Mesenchymal stem cell (in vitro differentiated cells and primary cell): ENCODE results near the gene DIPK1A.

Experiments
- DNase-seq: peaks from one replicate; pipeline ENCODE4 v3.0.0-alpha.2; 2013
- H2AFZ ChIP-seq: one replicate; pipeline ENCODE4 v1.6.1; 2013; ENCODE audit warnings: low read depth, mild to moderate bottlenecking, control low read depth, inconsistent platforms, low read length, moderate library complexity
- H2AK5ac ChIP-seq: 2 replicates; pipeline ENCODE4 v1.6.1; 2013; ENCODE audit warnings: low read length, moderate library complexity, mild to moderate bottlenecking, inconsistent platforms; ENCODE audit not compliant: severe bottlenecking
- H2BK120ac ChIP-seq: one replicate; pipeline ENCODE4 v1.6.1; 2013; ENCODE audit warnings: low read depth, mild to moderate bottlenecking, inconsistent platforms, low read length, moderate library complexity
- H2BK12ac ChIP-seq, 2 experiments: one replicate each; pipeline ENCODE4 v1.6.1; 2013; ENCODE audit warnings: inconsistent platforms in 2 of 2, low read length in 2 of 2, mild to moderate bottlenecking in 2 of 2, moderate library complexity in 2 of 2, control low read depth in 1 of 2
- H2BK15ac ChIP-seq: one replicate; pipeline ENCODE4 v1.6.1; 2013; ENCODE audit warnings: mild to moderate bottlenecking, low read depth, inconsistent platforms; ENCODE audit not compliant: poor library complexity, severe bottlenecking
- H2BK5ac ChIP-seq: 2 replicates; pipeline ENCODE4 v1.6.1; 2013; ENCODE audit warnings: low read depth, mild to moderate bottlenecking, low read length, control low read depth, inconsistent platforms; ENCODE audit not compliant: poor library complexity, severe bottlenecking
- H3K14ac ChIP-seq, 2 experiments: one replicate each; pipeline ENCODE4 v1.6.1; 2013; ENCODE audit warnings: inconsistent platforms in 2 of 2, low read length in 2 of 2, control low read depth in 1 of 2, mild to moderate bottlenecking in 1 of 2, moderate library complexity in 1 of 2
- H3K18ac ChIP-seq, 2 experiments: one replicate each; pipeline ENCODE4 v1.6.1; 2013; ENCODE audit warnings: inconsistent platforms in 2 of 2, low read length in 2 of 2, control low read depth in 1 of 2, low read depth in 1 of 2, mild to moderate bottlenecking in 1 of 2
- H3K23ac ChIP-seq, 2 experiments: one replicate each; pipeline ENCODE4 v1.6.1; 2013; ENCODE audit warnings: inconsistent platforms in 2 of 2, low read length in 2 of 2, mild to moderate bottlenecking in 2 of 2, moderate library complexity in 2 of 2, control low read depth in 1 of 2
- H3K27ac ChIP-seq: 2 replicates; pipeline ENCODE4 v1.5.1; 2013; ENCODE audit warnings: mild to moderate bottlenecking, moderate library complexity, low read length, control low read depth, inconsistent platforms; ENCODE audit not compliant: poor library complexity, severe bottlenecking
- H3K27me3 ChIP-seq, 2 experiments: 2 replicates each; pipeline versions ENCODE4 v1.6.1 to v1.7.0; 2013; ENCODE audit warnings: low read length in 2 of 2, mild to moderate bottlenecking in 2 of 2, moderate library complexity in 2 of 2, control low read depth in 1 of 2, inconsistent platforms in 1 of 2; ENCODE audit not compliant: control insufficient read depth in 1 of 2, insufficient read depth in 1 of 2
- H3K36me3 ChIP-seq, 2 experiments: 2 replicates each; pipeline versions ENCODE4 v1.6.1 to v1.7.0; 2013; ENCODE audit warnings: low read length in 2 of 2, control low read depth in 1 of 2, inconsistent platforms in 1 of 2, low read depth in 1 of 2, mild to moderate bottlenecking in 1 of 2; ENCODE audit not compliant: insufficient read depth in 2 of 2, control insufficient read depth in 1 of 2
- H3K4ac ChIP-seq, 2 experiments: one replicate each; pipeline ENCODE4 v1.6.1; 2013; ENCODE audit warnings: inconsistent platforms in 2 of 2, low read length in 2 of 2, mild to moderate bottlenecking in 2 of 2, moderate library complexity in 2 of 2, control low read depth in 1 of 2, low read depth in 1 of 2
- H3K4me1 ChIP-seq: 2 replicates; pipeline ENCODE4 v1.6.1; 2013; ENCODE audit warnings: low read depth, low read length, control low read depth; ENCODE audit not compliant: control insufficient read depth, insufficient read depth
- H3K4me2 ChIP-seq: 2 replicates; pipeline ENCODE4 v1.6.1; 2013; ENCODE audit warnings: low read length, mild to moderate bottlenecking, inconsistent platforms; ENCODE audit not compliant: poor library complexity, severe bottlenecking
- H3K4me3 ChIP-seq, 2 experiments: 2 replicates each; pipeline versions ENCODE4 v1.5.1 to v1.7.0; 2013; ENCODE audit warnings: low read length in 2 of 2, mild to moderate bottlenecking in 2 of 2, control low read depth in 1 of 2, low read depth in 1 of 2; ENCODE audit not compliant: insufficient read depth in 1 of 2
- H3K79me1 ChIP-seq: replicated peaks from 2 replicates; pipeline ENCODE4 v1.6.1; 2013; ENCODE audit warnings: mild to moderate bottlenecking, control low read depth, low read length, inconsistent platforms; ENCODE audit not compliant: poor library complexity, severe bottlenecking
- H3K9ac ChIP-seq: 2 replicates; pipeline ENCODE4 v1.7.0; 2013; ENCODE audit warnings: mild to moderate bottlenecking, low read length, moderate library complexity
- H3K9me3 ChIP-seq: 2 replicates; pipeline ENCODE4 v1.7.0; 2013; ENCODE audit warnings: mild to moderate bottlenecking, low read length; ENCODE audit not compliant: control insufficient read depth
- H4K8ac ChIP-seq: one replicate; pipeline ENCODE4 v1.6.1; 2013; ENCODE audit warnings: inconsistent platforms, mild to moderate bottlenecking, low read length, moderate library complexity
- H4K91ac ChIP-seq: one replicate; pipeline ENCODE4 v1.6.1; 2013; ENCODE audit warnings: mild to moderate bottlenecking, low read length, inconsistent platforms
- WGBS: methylation state at CpG from one replicate; pipeline ENCODE4 v1.1.7; 2013; ENCODE audit warnings: mixed read lengths; 5-methylcytosine and 5-hydroxymethylcytosine counted together

Gene DIPK1A

GRCh38 chr1:92968138-92969032 lies 7.1 kb upstream of the DIPK1A start:
- H3K4me1 ChIP-seq, result no peaks in the 10 kb centered on the region
- no peak overlapping the region for H4K8ac ChIP-seq
- H3K79me1 ChIP-seq, result no peaks in the 10 kb centered on the region
- no peak overlapping the region for H3K4me3 ChIP-seq
- WGBS, result 28% methylated on average over 2 of the region's 2 CpGs
- no peak overlapping the region for H3K18ac ChIP-seq
- H3K23ac ChIP-seq, result no peak overlapping the region
- H2BK120ac ChIP-seq, result no peak overlapping the region
- no peak overlapping the region for H3K27ac ChIP-seq
- no peak overlapping the region for H3K4ac ChIP-seq
- no peak overlapping the region for H4K91ac ChIP-seq
- H2BK12ac ChIP-seq, result no peak overlapping the region
- peak; percentile 22 for DNase-seq
- H2BK15ac ChIP-seq, result no peak overlapping the region
- no peak overlapping the region for H3K14ac ChIP-seq
- H3K9ac ChIP-seq, result no peak overlapping the region
- no peak overlapping the region for H3K4me2 ChIP-seq
- H2BK5ac ChIP-seq, result no peak overlapping the region
- no peaks in the 10 kb centered on the region for H3K36me3 ChIP-seq
- H3K9me3 ChIP-seq, result no peaks in the 10 kb centered on the region
- no peak overlapping the region for H2AFZ ChIP-seq
- H2AK5ac ChIP-seq, result no peak overlapping the region
- peaks cover 12 to 32% of the 10 kb centered on the region in 2 experiments for H3K27me3 ChIP-seq

GRCh38 chr1:92964998-92965397 lies 3.7 kb upstream of the DIPK1A start:
- Histone ChIP-seq H3K4me2 (no peak overlapping the region), H4K8ac (no peak overlapping the region), H2BK120ac (no peak overlapping the region), H3K27ac (no peak overlapping the region), H2AFZ (no peak overlapping the region), H3K18ac (no peak overlapping the region), H2AK5ac (no peak overlapping the region), H3K9me3 (no peaks in the 10 kb centered on the region), H3K14ac (no peak overlapping the region), H3K79me1 (no peaks in the 10 kb centered on the region), H3K4me1 (peaks cover 2% of the 10 kb centered on the region), H3K36me3 (no peaks in the 10 kb centered on the region), H3K27me3 (peaks cover 9 to 20% of the 10 kb centered on the region in 2 experiments), H3K23ac (no peak overlapping the region), H3K9ac (no peak overlapping the region), H4K91ac (no peak overlapping the region), H2BK5ac (no peak overlapping the region), H3K4ac (no peak overlapping the region), H3K4me3 (no peak overlapping the region), H2BK15ac (no peak overlapping the region), H2BK12ac (no peak overlapping the region)
- DNase-seq, result no peak
- 90% methylated on average over 3 of the region's 3 CpGs for whole genome bisulfite sequencing

GRCh38 chr1:92964316-92964715 lies 3.1 kb upstream of the DIPK1A start:
- Histone ChIP-seq H3K27ac (no peak overlapping the region), H3K18ac (no peak overlapping the region), H2BK15ac (no peak overlapping the region), H3K9ac (no peak overlapping the region), H3K27me3 (peaks cover 9 to 20% of the 10 kb centered on the region in 2 experiments), H3K4me1 (peaks cover 2% of the 10 kb centered on the region), H3K14ac (no peak overlapping the region), H3K4me3 (no peak overlapping the region), H3K79me1 (no peaks in the 10 kb centered on the region), H3K36me3 (no peaks in the 10 kb centered on the region), H4K8ac (no peak overlapping the region), H4K91ac (no peak overlapping the region), H3K4me2 (no peak overlapping the region), H3K23ac (no peak overlapping the region), H2BK120ac (no peak overlapping the region), H2AK5ac (no peak overlapping the region), H3K9me3 (no peaks in the 10 kb centered on the region), H2AFZ (no peak overlapping the region), H2BK12ac (no peak overlapping the region), H2BK5ac (no peak overlapping the region), H3K4ac (no peak overlapping the region)
- no peak for DNase-seq

GRCh38 chr1:92961896-92962752 lies 862 bp upstream of the DIPK1A start:
- H3K4me3 ChIP-seq, result peak overlapping the region; percentile 90 to 91
- peak overlapping the region; percentile 19 for H3K27ac ChIP-seq
- H2BK120ac ChIP-seq, result peak overlapping the region; percentile 21
- peak overlapping the region; percentile 73 to 97 for H3K4ac ChIP-seq
- H3K36me3 ChIP-seq, result no peaks in the 10 kb centered on the region
- no peaks in the 10 kb centered on the region for H3K9me3 ChIP-seq
- H3K9ac ChIP-seq, result peak overlapping the region; percentile 96
- peaks cover 2% of the 10 kb centered on the region for H3K4me1 ChIP-seq
- H3K4me2 ChIP-seq, result peak overlapping the region; percentile 88
- peak overlapping the region; percentile 92 for H4K91ac ChIP-seq
- H4K8ac ChIP-seq, result peak overlapping the region; percentile 70
- H3K18ac ChIP-seq, result peak overlapping the region; percentile 91 to 98
- peak overlapping the region; percentile 77 for H2BK15ac ChIP-seq
- H3K23ac ChIP-seq, result peak overlapping the region in 1 of 2 experiments; percentile 94
- H2AK5ac ChIP-seq, result peak overlapping the region; percentile 32
- peak overlapping the region; percentile 94 for H2AFZ ChIP-seq
- H2BK12ac ChIP-seq, result peak overlapping the region in 1 of 2 experiments; percentile 94
- peak overlapping the region in 1 of 2 experiments; percentile 99 for H3K14ac ChIP-seq
- peaks cover 9 to 20% of the 10 kb centered on the region in 2 experiments for H3K27me3 ChIP-seq
- WGBS, result 4% methylated on average over 23 of the region's 32 CpGs
- H3K79me1 ChIP-seq, result no peaks in the 10 kb centered on the region
- peak; percentile 67 for DNase-seq
- H2BK5ac ChIP-seq, result peak overlapping the region; percentile 49
